AG09319 (cell line): ENCODE measurements around the gene PLS1.

Source experiments
- DNase-seq: peaks from one replicate; pipeline ENCODE4 v3.0.0-alpha.2; 2010; ENCODE audit warnings: low read depth; ENCODE audit errors: extremely low read depth
- CTCF ChIP-seq: IDR thresholded peaks from 2 replicates; pipeline ENCODE4 v1.5.1; 2011; ENCODE audit warnings: low read depth, mild to moderate bottlenecking, inconsistent platforms, low read length, moderate library complexity

PLS1 gene

GRCh38 chr3:142628801-142629200 lies 32.6 kb downstream of the PLS1 start:
- no peak for DNase-seq
- no peak for TF ChIP-seq CTCF

GRCh38 chr3:142633073-142633472 lies 36.9 kb downstream of the PLS1 start:
- DNase-seq: no peak
- no peak for TF ChIP-seq CTCF

- no peak for TF ChIP-seq CTCF
- no peak for DNase-seq
Observed at GRCh38 chr3:142636050-142636449, 39.9 kb downstream of the PLS1 start.

DNA sequence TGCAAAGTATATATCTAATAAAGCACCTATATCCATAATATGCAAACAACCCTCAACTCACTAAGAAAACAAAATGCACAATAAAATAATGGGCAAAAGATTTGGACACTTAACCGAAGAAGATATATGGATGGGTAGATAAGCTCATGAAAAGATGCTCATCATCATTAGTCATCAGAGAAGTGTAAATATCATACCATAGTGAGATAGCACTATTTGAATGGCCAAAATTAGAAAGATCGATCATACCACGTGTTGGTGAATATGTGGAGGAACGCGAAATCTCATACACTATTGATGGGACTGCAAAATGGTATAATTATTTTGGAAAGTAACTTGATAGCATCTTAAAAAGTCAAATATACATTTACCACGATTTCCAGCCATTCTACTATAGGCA lies 40.5 kb downstream of the PLS1 start:
- no peak for DNase-seq
- no peak for TF ChIP-seq CTCF

- DNase-seq: no peak
Observed at GRCh38 chr3:142638291-142638690, 42.1 kb downstream of the PLS1 start.

DNA sequence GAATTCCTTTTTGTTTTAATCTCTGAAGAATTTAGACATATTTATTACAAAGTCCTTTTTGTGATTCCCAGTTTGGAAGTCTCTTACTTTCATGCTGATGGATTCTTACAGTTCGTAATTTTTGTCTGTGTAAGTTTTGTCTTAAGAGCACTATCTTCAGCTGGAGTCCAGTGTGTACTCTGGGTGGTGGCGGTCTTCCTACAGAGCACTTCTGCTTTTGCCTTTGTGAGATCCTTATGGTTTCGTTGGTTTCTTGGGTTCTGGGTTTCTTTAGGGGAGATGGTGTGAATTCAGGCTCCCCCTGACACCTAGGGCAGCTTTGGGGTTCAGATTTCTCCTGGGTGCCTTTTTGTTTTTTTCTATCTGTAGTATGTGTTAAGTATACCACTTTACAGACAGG lies 45.3 kb downstream of the PLS1 start:
- DNase-seq: no peak
- TF ChIP-seq CTCF: no peak

More at GRCh38 chr3:142638291-142638690, 42.1 kb downstream of the PLS1 start:
- no peak for TF ChIP-seq CTCF

DNA sequence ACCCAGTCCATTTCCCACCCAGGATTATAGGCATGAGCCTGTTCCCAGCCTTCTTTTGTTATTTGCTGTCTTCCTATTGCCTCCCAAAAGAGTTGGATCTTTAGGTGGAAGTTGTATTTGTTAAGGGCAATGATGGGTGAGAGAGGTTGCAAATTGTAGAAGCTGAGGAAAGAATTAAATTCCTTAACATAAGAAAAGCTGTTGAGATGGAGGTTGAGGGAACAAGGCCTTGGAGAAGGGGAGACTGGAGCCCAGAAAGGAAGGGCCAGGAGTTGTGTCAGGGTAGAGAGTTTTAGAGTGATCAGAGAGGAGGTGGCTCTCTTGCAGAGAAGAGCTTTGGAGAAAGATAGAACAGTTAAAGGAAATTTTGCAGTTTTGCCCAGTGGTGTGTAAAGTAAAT lies 46.8 kb downstream of the PLS1 start:
- TF ChIP-seq CTCF: no peak
- DNase-seq: no peak
